HepG2 (cell line): Measurements from ENCODE around the gene TMEM253. TPM values are rescaled to one million over a fixed set of nuclear protein-coding genes. Genes with fewer than 3 reads are reported as not detected.

Experiments used
- ATAC-seq: fragments of 200-7000 bp; cut with Tn5 transposase; 3 replicates; pipeline ENCODE4 v1.9.1; 2020; ENCODE audit warnings: mild to moderate bottlenecking, moderate library complexity
- BruUV-seq: library from RNA; stranded (reverse); fragments of 400-500 nt; replicated peaks from 2 replicates; lab custom pipeline; 2021; lab: Mats Ljungman, UMichigan
- CTCF ChIA-PET: fragments of 300-600 bp; formaldehyde crosslinking; extraction: SDS; loops from one replicate; lab custom pipeline; 2021; ENCODE audit warnings: low total read pairs, inconsistent platforms, low intra/inter-chr PET ratio; lab: Yijun Ruan, JAX
- POLR2A ChIA-PET: fragments of 350-600 bp; sonication (Branson Sonifier 250); formaldehyde crosslinking; loops from one replicate; lab custom pipeline; 2020; ENCODE audit warnings: antibody characterized with exemption, inconsistent platforms; lab: Yijun Ruan, JAX
- DNase-seq: peaks from one replicate; pipeline ENCODE4 v3.0.0-alpha.2; 2015; ENCODE audit warnings: low spot score
- FAIRE-seq: peaks from 3 replicates; lab custom pipeline; 2011; peaks lifted over from hg19 to GRCh38; lab: Jason Lieb, UNC
- H2AFZ ChIP-seq: one replicate; pipeline ENCODE4 v1.6.1; 2011; ENCODE audit warnings: low read length, inconsistent platforms
- H3K27ac ChIP-seq: fragments of 300-600 bp; 3 replicates; pipeline ENCODE4 v1.8.0; 2011; ENCODE audit warnings: mixed run types, mild to moderate bottlenecking, mixed read lengths, low read length, inconsistent platforms; ENCODE audit not compliant: insufficient read depth; ENCODE audit errors: extremely low read length
- H3K27me3 ChIP-seq, 2 experiments: fragments of 200-600 bp in 1 of 2; 2 replicates in 1 of 2; 3 replicates in 1 of 2; pipeline versions ENCODE4 v1.6.0 to v1.8.0; 2011; ENCODE audit warnings: low read length in 2 of 2, mild to moderate bottlenecking in 2 of 2, moderate library complexity in 2 of 2, inconsistent platforms in 1 of 2; ENCODE audit not compliant: insufficient read depth in 2 of 2, control insufficient read depth in 1 of 2
- H3K36me3 ChIP-seq, 2 experiments: fragments of 200-600 bp in 1 of 2; replicated peaks in 1 of 2; 2 replicates in 1 of 2; 3 replicates in 1 of 2; pipeline versions ENCODE4 v1.5.1 to v1.8.0; 2011; ENCODE audit warnings: low read length in 2 of 2, inconsistent platforms in 1 of 2; ENCODE audit not compliant: insufficient read depth in 2 of 2, control insufficient read depth in 1 of 2
- H3K4me1 ChIP-seq: 2 replicates; pipeline ENCODE4 v1.5.1; 2012; ENCODE audit warnings: low read length, inconsistent platforms; ENCODE audit not compliant: insufficient read depth
- H3K4me2 ChIP-seq: 2 replicates; pipeline ENCODE4 v1.6.0; 2011; ENCODE audit warnings: low read depth, low read length, inconsistent platforms
- H3K4me3 ChIP-seq, 3 experiments: fragments of 200-600 bp in 1 of 3; sonication (generic), shearing (Covaris generic) in 1 of 3; replicated peaks in 1 of 3; 2 replicates each; pipeline ENCODE4 v1.5.1; 2011 to 2016; ENCODE audit warnings: low read length in 3 of 3, inconsistent platforms in 2 of 3, low read depth in 2 of 3, mild to moderate bottlenecking in 2 of 3, control low read depth in 1 of 3, mixed read lengths in 1 of 3; ENCODE audit not compliant: insufficient read depth in 1 of 3
- H3K79me2 ChIP-seq: one replicate; pipeline ENCODE4 v1.6.1; 2011; ENCODE audit warnings: low read length, inconsistent platforms; ENCODE audit not compliant: insufficient read depth
- H3K9ac ChIP-seq: 2 replicates; pipeline ENCODE4 v1.6.0; 2011; ENCODE audit warnings: mild to moderate bottlenecking, low read depth, low read length, inconsistent platforms; ENCODE audit not compliant: insufficient read depth
- H3K9me3 ChIP-seq: 2 replicates; pipeline ENCODE4 v1.5.1; 2012; ENCODE audit warnings: mild to moderate bottlenecking, low read length
- H4K20me1 ChIP-seq: 2 replicates; pipeline ENCODE4 v1.6.0; 2011; ENCODE audit warnings: inconsistent platforms, mild to moderate bottlenecking, low read length, moderate library complexity; ENCODE audit not compliant: insufficient read depth
- AGO1 ChIP-seq: fragments of 200-400 bp; formaldehyde crosslinking; IDR thresholded peaks from 2 replicates; pipeline ENCODE4 v1.6.1; 2017; ENCODE audit warnings: mild to moderate bottlenecking, low read depth, low read length, moderate library complexity; ENCODE audit not compliant: poor library complexity, severe bottlenecking
- HIVEP1 ChIP-seq: sonication (generic); formaldehyde crosslinking; IDR thresholded peaks from 2 replicates; pipeline ENCODE4 v1.4.0; 2020; ENCODE audit warnings: mild to moderate bottlenecking, missing genetic modification reagents
- IRX3 ChIP-seq: sonication (generic); formaldehyde crosslinking; IDR thresholded peaks from 2 replicates; pipeline ENCODE4 v1.8.1; 2023; ENCODE audit warnings: mild to moderate bottlenecking, low read depth, missing genetic modification reagents, borderline replicate concordance
- NFE2 ChIP-seq: sonication (generic); formaldehyde crosslinking; IDR thresholded peaks from 2 replicates; pipeline ENCODE4 v1.4.0; 2020; ENCODE audit warnings: missing genetic modification reagents
- RBFOX2 ChIP-seq: fragments of 200-400 bp; formaldehyde crosslinking; IDR thresholded peaks from 2 replicates; pipeline ENCODE4 v1.6.1; 2017; ENCODE audit warnings: low read depth, mild to moderate bottlenecking, low read length
- RBM22 ChIP-seq: fragments of 200-400 bp; formaldehyde crosslinking; optimal IDR thresholded peaks from 2 replicates; pipeline ENCODE3; 2017; ENCODE audit warnings: mild to moderate bottlenecking, low read length, moderate library complexity
- SAFB2 ChIP-seq: sonication (generic); formaldehyde crosslinking; IDR thresholded peaks from 2 replicates; pipeline ENCODE4 v1.5.1; 2020; ENCODE audit warnings: missing genetic modification reagents, low read depth, mild to moderate bottlenecking, borderline replicate concordance
- TEAD3 ChIP-seq: optimal IDR thresholded peaks from 2 replicates; pipeline ENCODE3; 2016; ENCODE audit warnings: borderline replicate concordance
- TMF1 ChIP-seq: sonication (generic); formaldehyde crosslinking; IDR thresholded peaks from 2 replicates; pipeline ENCODE4 v1.8.1; 2022; ENCODE audit warnings: low read depth, missing genetic modification reagents
- ZC3H13 ChIP-seq: sonication (generic); formaldehyde crosslinking; IDR thresholded peaks from 2 replicates; pipeline ENCODE4 v1.8.1; 2023; ENCODE audit warnings: mild to moderate bottlenecking, missing genetic modification reagents, moderate library complexity
- ZNF768 ChIP-seq: sonication (generic); formaldehyde crosslinking; IDR thresholded peaks from 2 replicates; pipeline ENCODE4 v1.4.0; 2020; ENCODE audit warnings: missing genetic modification reagents
- whole genome bisulfite sequencing: methylation state at CpG from one replicate; pipeline ENCODE4 v1.1.6; 2017; ENCODE audit warnings: low lambda C conversion rate; 5-methylcytosine and 5-hydroxymethylcytosine counted together
- in situ Hi-C: cut with HindIII; loops from 2 replicates; pipeline ENCODE4 v1.10.0; 2017; ENCODE audit warnings: low pct_unique_long_range_greater_than_20kb; ENCODE audit not compliant: extremely low pct_ligation_motif_present
- intact Hi-C: fragments of 100-400 bp; cut with micrococcal nuclease; formaldehyde crosslinking; loops from one replicate; pipeline ENCODE4 v1.10.0; 2022; ENCODE audit not compliant: unreplicated experiment
- polyA plus RNA-seq, 8 experiments: library from polyadenylated mRNA; depleted of rRNA in 3 of 8; stranded (reverse) in 7 of 8; unstranded in 1 of 8; fragments of >200 nt; fragmentation: Illumina TruSeq in 4 of 8; extraction: Trizol in 4 of 8; gene quantifications; 2 replicates each; pipeline versions ENCODE4 v1.2.1 to v1.2.3, GENCODE V29; 2011 to 2016; ENCODE audit warnings: low read depth in 4 of 8, missing spikeins in 1 of 8, mixed read lengths in 1 of 8; ENCODE audit not compliant: insufficient read depth in 1 of 8
- total RNA-seq, 5 experiments: library from RNA; depleted of rRNA; stranded (reverse); fragments of >200 nt; fragmentation: Illumina TruSeq; extraction: Trizol; gene quantifications; 2 replicates each; pipeline ENCODE4 v1.2.3, GENCODE V29; 2016; ENCODE audit warnings: low read depth in 1 of 5
- TF ChIP-seq, protein P1 (sequence below): sonication (generic); formaldehyde crosslinking; IDR thresholded peaks from 2 replicates; pipeline ENCODE4 v1.4.0; 2020; ENCODE audit warnings: missing genetic modification reagents, borderline replicate concordance
- TF ChIP-seq, protein P2 (sequence below): IDR thresholded peaks from 2 replicates; pipeline ENCODE4 v1.6.1; 2016; ENCODE audit warnings: mild to moderate bottlenecking

Gene TMEM253
- total and polyA plus RNA-seq, 2 of the 13 experiments (the other 11 are each of a cell fraction or from before 2014, with no cell fraction given): 0.29 to 0.45 TPM

DNA sequence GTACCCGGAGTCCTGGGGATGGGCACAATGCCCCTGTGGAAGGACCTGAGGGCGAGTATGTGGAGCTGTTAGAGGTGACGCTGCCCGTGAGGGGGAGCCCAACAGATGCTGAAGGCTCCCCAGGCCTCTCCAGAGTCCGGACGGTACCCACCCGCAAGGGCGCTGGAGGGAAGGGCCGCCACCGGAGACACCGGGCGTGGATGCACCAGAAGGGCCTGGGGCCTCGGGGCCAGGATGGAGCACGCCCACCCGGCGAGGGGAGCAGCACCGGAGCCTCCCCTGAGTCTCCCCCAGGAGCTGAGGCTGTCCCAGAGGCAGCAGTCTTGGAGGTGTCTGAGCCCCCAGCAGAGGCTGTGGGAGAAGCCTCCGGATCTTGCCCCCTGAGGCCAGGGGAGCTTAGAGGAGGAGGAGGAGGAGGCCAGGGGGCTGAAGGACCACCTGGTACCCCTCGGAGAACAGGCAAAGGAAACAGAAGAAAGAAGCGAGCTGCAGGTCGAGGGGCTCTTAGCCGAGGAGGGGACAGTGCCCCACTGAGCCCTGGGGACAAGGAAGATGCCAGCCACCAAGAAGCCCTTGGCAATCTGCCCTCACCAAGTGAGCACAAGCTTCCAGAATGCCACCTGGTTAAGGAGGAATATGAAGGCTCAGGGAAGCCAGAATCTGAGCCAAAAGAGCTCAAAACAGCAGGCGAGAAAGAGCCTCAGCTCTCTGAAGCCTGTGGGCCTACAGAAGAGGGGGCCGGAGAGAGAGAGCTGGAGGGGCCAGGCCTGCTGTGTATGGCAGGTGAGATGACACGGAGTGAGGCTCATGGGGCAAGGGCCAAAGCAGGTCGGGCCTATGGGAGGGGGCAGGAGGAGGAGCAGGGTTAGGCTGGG lies 26.2 kb upstream of the TMEM253 start:
- H2AFZ ChIP-seq: no peak overlapping the region
- no peak overlapping the region for H3K4me2 ChIP-seq
- intact Hi-C loops (no loop called here), in situ Hi-C loops (no loop called here)
- H3K9me3 ChIP-seq: no peaks in the 10 kb centered on the region
- H3K9ac ChIP-seq: no peak overlapping the region
- H4K20me1 ChIP-seq: no peaks in the 10 kb centered on the region
- peaks cover 29 to 53% of the 10 kb centered on the region in 2 experiments for H3K36me3 ChIP-seq
- ATAC-seq: no peak
- H3K79me2 ChIP-seq: peaks cover 6% of the 10 kb centered on the region
- no peak for DNase-seq
- CTCF ChIA-PET: no interaction called here
- H3K27ac ChIP-seq: no peak overlapping the region
- WGBS: 91% methylated on average over 26 of the region's 26 CpGs
- no peak overlapping the region for H3K4me3 ChIP-seq
- peaks cover 0 to 3% of the 10 kb centered on the region in 2 experiments; a peak in 1 of 5 replicates for H3K27me3 ChIP-seq
- H3K4me1 ChIP-seq: peaks cover 22% of the 10 kb centered on the region
- no TSS peak for BruUV-seq
- FAIRE-seq: no peak
- POLR2A ChIA-PET: interaction anchor here (0.9 to 1.8 kb wide), 6 partner anchors 9 to 59 kb away, joined by 3 to 8 read pairs (median 4); no protein-coding TSS in a partner anchor
- TF ChIP-seq IRX3 (no peak), NFE2 (CRISPR knock-in tag) (no peak), HIVEP1 (CRISPR knock-in tag) (peak; percentile 31; the same call in 1 of the 2 replicates), RBM22 (peak; percentile 64), ZC3H13 (peak; percentile 88), AGO1 (peak; percentile 26), SAFB2 (CRISPR knock-in tag) (0 out of 2 replicates have a peak, but pooled peaks have one; percentile 40), TEAD3 (CRISPR knock-in tag) (peak; percentile 12), RBFOX2 (peak; percentile 63; the same call in 1 of the 2 replicates), TMF1 (CRISPR knock-in tag) (0 out of 2 replicates have a peak, but pooled peaks have one; percentile 3), ZNF768 (CRISPR knock-in tag) (0 out of 2 replicates have a peak, but pooled peaks have one; percentile 25)
- TF ChIP-seq, protein P1, sequence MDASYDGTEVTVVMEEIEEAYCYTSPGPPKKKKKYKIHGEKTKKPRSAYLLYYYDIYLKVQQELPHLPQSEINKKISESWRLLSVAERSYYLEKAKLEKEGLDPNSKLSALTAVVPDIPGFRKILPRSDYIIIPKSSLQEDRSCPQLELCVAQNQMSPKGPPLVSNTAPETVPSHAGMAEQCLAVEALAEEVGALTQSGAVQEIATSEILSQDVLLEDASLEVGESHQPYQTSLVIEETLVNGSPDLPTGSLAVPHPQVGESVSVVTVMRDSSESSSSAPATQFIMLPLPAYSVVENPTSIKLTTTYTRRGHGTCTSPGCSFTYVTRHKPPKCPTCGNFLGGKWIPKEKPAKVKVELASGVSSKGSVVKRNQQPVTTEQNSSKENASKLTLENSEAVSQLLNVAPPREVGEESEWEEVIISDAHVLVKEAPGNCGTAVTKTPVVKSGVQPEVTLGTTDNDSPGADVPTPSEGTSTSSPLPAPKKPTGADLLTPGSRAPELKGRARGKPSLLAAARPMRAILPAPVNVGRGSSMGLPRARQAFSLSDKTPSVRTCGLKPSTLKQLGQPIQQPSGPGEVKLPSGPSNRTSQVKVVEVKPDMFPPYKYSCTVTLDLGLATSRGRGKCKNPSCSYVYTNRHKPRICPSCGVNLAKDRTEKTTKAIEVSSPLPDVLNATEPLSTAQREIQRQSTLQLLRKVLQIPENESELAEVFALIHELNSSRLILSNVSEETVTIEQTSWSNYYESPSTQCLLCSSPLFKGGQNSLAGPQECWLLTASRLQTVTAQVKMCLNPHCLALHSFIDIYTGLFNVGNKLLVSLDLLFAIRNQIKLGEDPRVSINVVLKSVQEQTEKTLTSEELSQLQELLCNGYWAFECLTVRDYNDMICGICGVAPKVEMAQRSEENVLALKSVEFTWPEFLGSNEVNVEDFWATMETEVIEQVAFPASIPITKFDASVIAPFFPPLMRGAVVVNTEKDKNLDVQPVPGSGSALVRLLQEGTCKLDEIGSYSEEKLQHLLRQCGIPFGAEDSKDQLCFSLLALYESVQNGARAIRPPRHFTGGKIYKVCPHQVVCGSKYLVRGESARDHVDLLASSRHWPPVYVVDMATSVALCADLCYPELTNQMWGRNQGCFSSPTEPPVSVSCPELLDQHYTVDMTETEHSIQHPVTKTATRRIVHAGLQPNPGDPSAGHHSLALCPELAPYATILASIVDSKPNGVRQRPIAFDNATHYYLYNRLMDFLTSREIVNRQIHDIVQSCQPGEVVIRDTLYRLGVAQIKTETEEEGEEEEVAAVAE: no peak
- TF ChIP-seq, protein P2, sequence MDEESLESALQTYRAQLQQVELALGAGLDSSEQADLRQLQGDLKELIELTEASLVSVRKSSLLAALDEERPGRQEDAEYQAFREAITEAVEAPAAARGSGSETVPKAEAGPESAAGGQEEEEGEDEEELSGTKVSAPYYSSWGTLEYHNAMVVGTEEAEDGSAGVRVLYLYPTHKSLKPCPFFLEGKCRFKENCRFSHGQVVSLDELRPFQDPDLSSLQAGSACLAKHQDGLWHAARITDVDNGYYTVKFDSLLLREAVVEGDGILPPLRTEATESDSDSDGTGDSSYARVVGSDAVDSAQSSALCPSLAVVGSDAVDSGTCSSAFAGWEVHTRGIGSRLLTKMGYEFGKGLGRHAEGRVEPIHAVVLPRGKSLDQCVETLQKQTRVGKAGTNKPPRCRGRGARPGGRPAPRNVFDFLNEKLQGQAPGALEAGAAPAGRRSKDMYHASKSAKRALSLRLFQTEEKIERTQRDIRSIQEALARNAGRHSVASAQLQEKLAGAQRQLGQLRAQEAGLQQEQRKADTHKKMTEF: no peak
